ENCODE measurements around the gene CAND2. TPM values are rescaled to one million over a fixed set of nuclear protein-coding genes. Genes with fewer than 3 reads are reported as not detected.

CAND2 gene
- total and polyA plus RNA-seq, 2 of the 8 experiments (the other 6 are each of a cell fraction or from before 2014, with no cell fraction given): 8.7 TPM

DNA sequence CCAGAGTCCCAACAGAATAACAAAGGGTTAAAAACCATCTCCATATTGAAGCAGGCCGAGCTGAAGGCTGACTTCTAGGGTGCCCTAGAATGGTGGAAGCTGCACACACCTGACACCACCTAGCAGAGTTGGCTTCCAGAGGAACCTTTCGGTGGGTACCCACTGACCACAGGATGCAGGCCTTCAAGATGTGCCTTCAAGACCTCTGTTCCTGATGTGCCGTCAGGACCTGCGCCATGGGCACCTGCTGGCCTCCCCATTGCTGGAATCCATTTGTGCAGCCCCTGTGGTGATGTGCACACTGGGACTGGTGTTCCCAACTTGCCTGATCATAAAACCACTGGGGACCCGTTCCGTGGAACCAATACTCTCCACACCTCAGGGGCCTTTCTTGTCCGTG lies 80.6 kb downstream of the CAND2 start:
- no peak overlapping the region; a peak in 1 of 4 replicates for H3K4me2 ChIP-seq (ENCODE audit: insufficient read depth in 1 of 2, low read depth in 2 of 2, low read length in 2 of 2)
- no peak overlapping the region for H3K4me3 ChIP-seq (ENCODE audit: extremely low read depth in 1 of 4, insufficient read depth in 2 of 4, low read depth in 3 of 4, low read length in 4 of 4)
- no peaks in the 10 kb centered on the region for H3K79me2 ChIP-seq (ENCODE audit: control insufficient read depth in 1 of 2, insufficient read depth in 2 of 2, low read length in 2 of 2)

More for the DNA sequence above, 80.6 kb downstream of the CAND2 start:
- no peak overlapping the region for H3K27ac ChIP-seq (ENCODE audit: low read depth, low read length)
- no peak overlapping the region for H4K91ac ChIP-seq (replicated peaks; ENCODE audit: insufficient read length, low read length)
- H3K9ac ChIP-seq (replicated peaks in 1 of 4; ENCODE audit: extremely low read depth in 1 of 4, low read depth in 3 of 4, low read length in 3 of 4): no peak overlapping the region
- H4K8ac ChIP-seq (ENCODE audit: extremely low read depth, insufficient read depth, low read length): no peak overlapping the region; the same call in 1 of the 2 replicates
- H3K4me1 ChIP-seq (replicated peaks in 1 of 4; ENCODE audit: control insufficient read depth in 3 of 4, insufficient read depth in 4 of 4, low read length in 3 of 4): peaks cover 0 to 3% (median 0%) of the 10 kb centered on the region in 4 experiments; a peak in 2 of 7 replicates
- H4K5ac ChIP-seq (ENCODE audit: insufficient read length, low read depth, low read length): no peak overlapping the region
- H3K18ac ChIP-seq (ENCODE audit: extremely low read depth, low read length): no peak overlapping the region
- H3K56ac ChIP-seq (replicated peaks; ENCODE audit: insufficient read length, low read depth, low read length): no peak overlapping the region
- H3K23me2 ChIP-seq (ENCODE audit: low read depth, low read length): no peaks in the 10 kb centered on the region; the same call in 1 of the 2 replicates
- H3K27me3 ChIP-seq (replicated peaks in 1 of 4; ENCODE audit: control insufficient read depth in 3 of 4, extremely low read depth in 1 of 4, insufficient read depth in 3 of 4, low read length in 3 of 4): peaks cover 0 to 15% (median 8%) of the 10 kb centered on the region in 4 experiments; a peak in 3 of 7 replicates
- H2BK120ac ChIP-seq (replicated peaks; ENCODE audit: low read depth, low read length): no peak overlapping the region
- no peak for DNase-seq (ENCODE audit: low read depth in 1 of 2, low spot score in 2 of 2)
- no peak overlapping the region for H2BK12ac ChIP-seq (ENCODE audit: low read depth, low read length)
- no peak overlapping the region for H2AFZ ChIP-seq (ENCODE audit: low read length)
- H3K14ac ChIP-seq (ENCODE audit: insufficient read length): no peak overlapping the region
- no peaks in the 10 kb centered on the region for H3K79me1 ChIP-seq (ENCODE audit: low read depth, low read length)
- H3K9me3 ChIP-seq (ENCODE audit: insufficient read depth in 2 of 2, low read depth in 1 of 2, low read length in 1 of 2): no peaks in the 10 kb centered on the region
- H2AK5ac ChIP-seq (ENCODE audit: low read depth, low read length): no peak overlapping the region
- TF ChIP-seq CREB1 (IDR thresholded peaks at IDR 0.05) (no peak), TBP (IDR thresholded peaks at IDR 0.05; ENCODE audit: low read depth, low read length) (no peak), RXRA (IDR thresholded peaks at IDR 0.05; ENCODE audit: insufficient read depth, low read depth, low read length) (no peak), POLR2A (IDR thresholded peaks at IDR 0.05; ENCODE audit: control extremely low read depth in 1 of 2, low read depth in 2 of 2, low read length in 2 of 2) (no peak), CTBP2 (IDR thresholded peaks at IDR 0.05; ENCODE audit: borderline replicate concordance, insufficient read depth, insufficient read length, low read length) (no peak), GTF2F1 (IDR thresholded peaks at IDR 0.05; ENCODE audit: borderline replicate concordance, low read depth, low read length) (no peak), BCL11A (IDR thresholded peaks at IDR 0.05; ENCODE audit: low read depth in 2 of 2, low read length in 2 of 2) (no peak), JUN (IDR thresholded peaks at IDR 0.05; ENCODE audit: low read depth, low read length) (no peak), BACH1 (IDR thresholded peaks at IDR 0.05; ENCODE audit: low read length) (no peak), GABPA (IDR thresholded peaks at IDR 0.05; ENCODE audit: borderline replicate concordance, insufficient read depth, low read length) (no peak), BRCA1 (IDR thresholded peaks at IDR 0.05; ENCODE audit: low read depth, low read length) (no peak), CHD2 (IDR thresholded peaks at IDR 0.05; ENCODE audit: low read length) (no peak), HDAC6 (IDR thresholded peaks at IDR 0.05; ENCODE audit: low read depth, low read length) (no peak), RBBP5 (IDR thresholded peaks at IDR 0.05; ENCODE audit: borderline replicate concordance, low read depth, low read length) (no peak), ASH2L (IDR thresholded peaks at IDR 0.05; ENCODE audit: low read length) (no peak)
- H4K20me1 ChIP-seq (replicated peaks in 1 of 2; ENCODE audit: control insufficient read depth in 1 of 2, insufficient read depth in 2 of 2, low read length in 2 of 2): peaks cover 0 to 3% of the 10 kb centered on the region in 2 experiments
- no peak overlapping the region for H2BK5ac ChIP-seq (ENCODE audit: low read depth, low read length)
- no peak overlapping the region for H3K4ac ChIP-seq (replicated peaks; ENCODE audit: insufficient read length, low read depth, low read length)
- H3K36me3 ChIP-seq (ENCODE audit: control insufficient read depth in 2 of 4, insufficient read depth in 4 of 4, low read length in 3 of 4): no peaks in the 10 kb centered on the region
- H2BK15ac ChIP-seq (ENCODE audit: low read length): no peak overlapping the region
- no peak overlapping the region for H3K23ac ChIP-seq (ENCODE audit: insufficient read length)
- ChIA-PET CTCF (ENCODE audit: partially characterized antibody) (interaction anchor here (0.8 to 21.3 kb wide), 9 partner anchors 10 to 320 kb away, joined by 3 to 353 read pairs (median 4); partner anchors contain the start of genes MKRN2 and RPL32), POLR2A (ENCODE audit: partially characterized antibody) (interaction anchor here (0.6 to 2.2 kb wide), 6 partner anchors 11 to 1732 kb away, joined by 3 to 11 read pairs (median 4); no protein-coding TSS in a partner anchor)
- H2BK20ac ChIP-seq (ENCODE audit: low read length): no peak overlapping the region
- FAIRE-seq: no peak
- WGBS, 2 experiments (ENCODE audit: extremely low coverage in 1 of 2, insufficient coverage in 1 of 2, insufficient read length in 1 of 2, insufficient replicate concordance in 2 of 2, low coverage in 1 of 2, low lambda C conversion rate in 2 of 2, missing lambda C conversion rate in 1 of 2): 91% methylated on average over 7 of the region's 7 CpGs; no CpG with 5 or more reads in 1 of the 2 experiments

All from H1 (cell line).